GM23338 (cell line): ENCODE data around the gene DPYD. TPM values are rescaled to one million over a fixed set of nuclear protein-coding genes. Genes with fewer than 3 reads are reported as not detected.

Source experiments
- ATAC-seq: fragments of 200-7000 bp; cut with Tn5 transposase; 3 replicates; pipeline ENCODE4 v1.9.1; 2020
- DNase-seq: peaks from one replicate; pipeline ENCODE4 v3.0.0-alpha.2; 2015; ENCODE audit warnings: low spot score
- H2AFZ ChIP-seq: fragments of 200-600 bp; sonication (generic); 2 replicates; pipeline ENCODE4 v1.8.0; 2016; ENCODE audit warnings: antibody characterized with exemption, mild to moderate bottlenecking, moderate library complexity
- H3F3A ChIP-seq: fragments of 200-600 bp; sonication (generic); replicated peaks from 2 replicates; pipeline ENCODE4 v1.8.0; 2017; ENCODE audit warnings: antibody characterized with exemption, mixed run types, low read depth
- H3K27ac ChIP-seq: fragments of 200-600 bp; sonication (generic); 2 replicates; pipeline ENCODE4 v1.6.1; 2016; ENCODE audit warnings: low read depth
- H3K27me3 ChIP-seq: fragments of 200-600 bp; sonication (generic); 2 replicates; pipeline ENCODE4 v1.8.0; 2016; ENCODE audit warnings: mild to moderate bottlenecking, mixed run types, moderate library complexity; ENCODE audit not compliant: insufficient read depth
- H3K36me3 ChIP-seq: fragments of 200-600 bp; sonication (generic); 2 replicates; pipeline ENCODE4 v1.8.0; 2016; ENCODE audit warnings: mild to moderate bottlenecking; ENCODE audit not compliant: insufficient read depth
- H3K4me1 ChIP-seq: fragments of 200-600 bp; sonication (generic); 2 replicates; pipeline ENCODE4 v1.8.0; 2016; ENCODE audit warnings: mild to moderate bottlenecking, moderate library complexity; ENCODE audit not compliant: insufficient read depth
- H3K4me2 ChIP-seq: fragments of 200-600 bp; sonication (generic); 2 replicates; pipeline ENCODE4 v1.7.1; 2017; ENCODE audit warnings: mixed run types
- H3K4me3 ChIP-seq: fragments of 200-600 bp; sonication (generic); 2 replicates; pipeline ENCODE4 v1.6.1; 2016; ENCODE audit warnings: mixed run types
- H3K79me2 ChIP-seq: fragments of 200-600 bp; sonication (generic); replicated peaks from 2 replicates; pipeline ENCODE4 v1.8.0; 2017; ENCODE audit warnings: mild to moderate bottlenecking; ENCODE audit not compliant: insufficient read depth
- H3K9me2 ChIP-seq: fragments of 200-600 bp; sonication (generic); 2 replicates; pipeline ENCODE4 v1.8.0; 2017; ENCODE audit not compliant: insufficient read depth
- H4K20me1 ChIP-seq: fragments of 200-600 bp; sonication (generic); replicated peaks from 2 replicates; pipeline ENCODE4 v1.8.0; 2017; ENCODE audit warnings: mild to moderate bottlenecking; ENCODE audit not compliant: insufficient read depth
- H3K27ac Mint-ChIP-seq: 2 replicates; pipeline ENCODE4 v1.8.0; 2020; ENCODE audit warnings: inconsistent platforms, mild to moderate bottlenecking, moderate library complexity, mixed read lengths
- H3K27me3 Mint-ChIP-seq: 3 replicates; pipeline ENCODE4 v1.8.0; 2022; ENCODE audit warnings: low read depth, mild to moderate bottlenecking, moderate library complexity, mixed read lengths, inconsistent platforms; ENCODE audit not compliant: insufficient read depth, poor library complexity
- H3K36me3 Mint-ChIP-seq: 3 replicates; pipeline ENCODE4 v1.8.0; 2021; ENCODE audit warnings: low read depth, mild to moderate bottlenecking, inconsistent platforms, moderate library complexity, mixed read lengths
- H3K4me1 Mint-ChIP-seq: 3 replicates; pipeline ENCODE4 v1.8.0; 2020; ENCODE audit warnings: mild to moderate bottlenecking, inconsistent platforms, mixed read lengths
- H3K4me3 Mint-ChIP-seq: 3 replicates; pipeline ENCODE4 v1.8.0; 2021; ENCODE audit warnings: moderate library complexity, mild to moderate bottlenecking, inconsistent platforms, mixed read lengths
- H3K9me3 Mint-ChIP-seq: 3 replicates; pipeline ENCODE4 v1.8.0; 2020; ENCODE audit warnings: moderate library complexity, mild to moderate bottlenecking, inconsistent platforms, mixed read lengths
- CREB1 ChIP-seq: fragments of 250-450 bp; sonication (Bioruptor Pico); IDR thresholded peaks from 2 replicates; pipeline ENCODE4 v1.5.0; 2020; ENCODE audit warnings: low read depth, mild to moderate bottlenecking, moderate library complexity
- EZH2 ChIP-seq: fragments of 200-600 bp; sonication (generic); IDR thresholded peaks from one replicate; pipeline ENCODE4 v1.8.0; 2017; ENCODE audit warnings: antibody characterized with exemption, mild to moderate bottlenecking, low read depth; ENCODE audit not compliant: unreplicated experiment
- EZH2phosphoT487 ChIP-seq: fragments of 200-600 bp; sonication (generic); IDR thresholded peaks from one replicate; pipeline ENCODE4 v1.8.1; 2018; ENCODE audit warnings: antibody characterized with exemption; ENCODE audit not compliant: unreplicated experiment
- JUNB ChIP-seq: IDR thresholded peaks from one replicate; pipeline ENCODE4 v1.6.1; 2016; ENCODE audit warnings: antibody characterized with exemption; ENCODE audit not compliant: unreplicated experiment
- NANOG ChIP-seq: IDR thresholded peaks from 2 replicates; pipeline ENCODE4 v1.6.1; 2016; ENCODE audit warnings: antibody characterized with exemption, borderline replicate concordance
- POLR2AphosphoS5 ChIP-seq: IDR thresholded peaks from 2 replicates; pipeline ENCODE4 v1.6.1; 2016; ENCODE audit warnings: antibody characterized with exemption, low read depth
- STAT1 ChIP-seq: IDR thresholded peaks from one replicate; pipeline ENCODE4 v1.6.1; 2016; ENCODE audit warnings: antibody characterized with exemption; ENCODE audit not compliant: unreplicated experiment
- ZNF114 ChIP-seq: fragments of 250-450 bp; sonication (Bioruptor Pico); IDR thresholded peaks from 2 replicates; pipeline ENCODE4 v1.5.0; 2020; ENCODE audit warnings: mild to moderate bottlenecking, moderate library complexity
- ZNF331 ChIP-seq: fragments of 250-450 bp; sonication (Bioruptor Pico); IDR thresholded peaks from 2 replicates; pipeline ENCODE4 v1.5.0; 2020; ENCODE audit warnings: low read depth, mild to moderate bottlenecking, moderate library complexity
- polyA plus RNA-seq: library from polyadenylated mRNA; unstranded; fragments of >200 nt; fragmentation: Nextera tagmentation; extraction: Ambion mirVana; gene quantifications from 2 replicates; pipeline ENCODE4 v1.2.1, GENCODE V29; 2016
- total RNA-seq: library from RNA; depleted of rRNA; stranded (reverse); fragments of >200 nt; shearing (Covaris generic); gene quantifications from 2 replicates; pipeline ENCODE4 v1.2.3, GENCODE V29; 2014
- TF ChIP-seq, protein P1 (sequence below): IDR thresholded peaks from one replicate; pipeline ENCODE4 v1.6.1; 2018; ENCODE audit warnings: antibody characterized with exemption; ENCODE audit not compliant: unreplicated experiment
- TF ChIP-seq, protein P2 (sequence below): fragments of 250-450 bp; sonication (Bioruptor Pico); IDR thresholded peaks from 2 replicates; pipeline ENCODE4 v1.5.0; 2020; ENCODE audit warnings: mild to moderate bottlenecking, moderate library complexity
- TF ChIP-seq, protein P3 (sequence below): IDR thresholded peaks from 2 replicates; pipeline ENCODE4 v1.6.1; 2016; ENCODE audit warnings: antibody characterized with exemption
- TF ChIP-seq, protein P4 (sequence below), 2 experiments: fragments of 200-600 bp in 1 of 2; sonication (generic) in 1 of 2; conservative IDR thresholded peaks; 2 replicates each; pipeline versions ENCODE4 v1.5.1 to v1.6.1; 2016 to 2017; ENCODE audit warnings: antibody characterized with exemption in 2 of 2, low read depth in 2 of 2, mild to moderate bottlenecking in 2 of 2, moderate library complexity in 1 of 2

Gene DPYD
- total and polyA plus RNA-seq, 2 experiments from 2014 or later, result 0.50 to 1.6 TPM

DNA sequence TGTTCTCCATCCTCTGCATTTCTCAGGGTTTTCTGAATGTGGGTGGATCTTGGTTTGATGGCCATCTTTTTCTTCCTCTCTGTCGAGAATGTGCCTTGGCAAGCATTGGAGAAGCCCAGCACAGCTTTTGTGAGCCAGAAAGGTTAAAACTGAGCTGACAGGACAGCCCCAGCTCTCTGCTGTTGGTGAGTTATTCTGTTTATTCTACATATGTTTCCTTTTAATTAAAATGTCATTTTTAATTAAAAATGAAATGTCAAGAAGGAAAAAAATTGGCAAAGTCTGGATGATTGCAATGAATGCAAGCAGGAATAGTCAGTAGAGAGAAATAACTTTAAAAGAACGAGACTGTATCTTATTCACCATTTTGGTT, 873.4 kb downstream of the DPYD start:
- TF ChIP-seq EZH2, result no peak
- TF ChIP-seq JUNB, result no peak
- TF ChIP-seq ZNF114, result no peak
- no peak for TF ChIP-seq CREB1 (CRISPR knock-in tag)
- no peak for TF ChIP-seq ZNF331
- no peak for TF ChIP-seq EZH2phosphoT487
- TF ChIP-seq NANOG, result no peak
- TF ChIP-seq, protein P1, sequence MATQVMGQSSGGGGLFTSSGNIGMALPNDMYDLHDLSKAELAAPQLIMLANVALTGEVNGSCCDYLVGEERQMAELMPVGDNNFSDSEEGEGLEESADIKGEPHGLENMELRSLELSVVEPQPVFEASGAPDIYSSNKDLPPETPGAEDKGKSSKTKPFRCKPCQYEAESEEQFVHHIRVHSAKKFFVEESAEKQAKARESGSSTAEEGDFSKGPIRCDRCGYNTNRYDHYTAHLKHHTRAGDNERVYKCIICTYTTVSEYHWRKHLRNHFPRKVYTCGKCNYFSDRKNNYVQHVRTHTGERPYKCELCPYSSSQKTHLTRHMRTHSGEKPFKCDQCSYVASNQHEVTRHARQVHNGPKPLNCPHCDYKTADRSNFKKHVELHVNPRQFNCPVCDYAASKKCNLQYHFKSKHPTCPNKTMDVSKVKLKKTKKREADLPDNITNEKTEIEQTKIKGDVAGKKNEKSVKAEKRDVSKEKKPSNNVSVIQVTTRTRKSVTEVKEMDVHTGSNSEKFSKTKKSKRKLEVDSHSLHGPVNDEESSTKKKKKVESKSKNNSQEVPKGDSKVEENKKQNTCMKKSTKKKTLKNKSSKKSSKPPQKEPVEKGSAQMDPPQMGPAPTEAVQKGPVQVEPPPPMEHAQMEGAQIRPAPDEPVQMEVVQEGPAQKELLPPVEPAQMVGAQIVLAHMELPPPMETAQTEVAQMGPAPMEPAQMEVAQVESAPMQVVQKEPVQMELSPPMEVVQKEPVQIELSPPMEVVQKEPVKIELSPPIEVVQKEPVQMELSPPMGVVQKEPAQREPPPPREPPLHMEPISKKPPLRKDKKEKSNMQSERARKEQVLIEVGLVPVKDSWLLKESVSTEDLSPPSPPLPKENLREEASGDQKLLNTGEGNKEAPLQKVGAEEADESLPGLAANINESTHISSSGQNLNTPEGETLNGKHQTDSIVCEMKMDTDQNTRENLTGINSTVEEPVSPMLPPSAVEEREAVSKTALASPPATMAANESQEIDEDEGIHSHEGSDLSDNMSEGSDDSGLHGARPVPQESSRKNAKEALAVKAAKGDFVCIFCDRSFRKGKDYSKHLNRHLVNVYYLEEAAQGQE, result no peak
- TF ChIP-seq STAT1, result no peak
- TF ChIP-seq POLR2AphosphoS5, result no peak
- TF ChIP-seq, protein P2, sequence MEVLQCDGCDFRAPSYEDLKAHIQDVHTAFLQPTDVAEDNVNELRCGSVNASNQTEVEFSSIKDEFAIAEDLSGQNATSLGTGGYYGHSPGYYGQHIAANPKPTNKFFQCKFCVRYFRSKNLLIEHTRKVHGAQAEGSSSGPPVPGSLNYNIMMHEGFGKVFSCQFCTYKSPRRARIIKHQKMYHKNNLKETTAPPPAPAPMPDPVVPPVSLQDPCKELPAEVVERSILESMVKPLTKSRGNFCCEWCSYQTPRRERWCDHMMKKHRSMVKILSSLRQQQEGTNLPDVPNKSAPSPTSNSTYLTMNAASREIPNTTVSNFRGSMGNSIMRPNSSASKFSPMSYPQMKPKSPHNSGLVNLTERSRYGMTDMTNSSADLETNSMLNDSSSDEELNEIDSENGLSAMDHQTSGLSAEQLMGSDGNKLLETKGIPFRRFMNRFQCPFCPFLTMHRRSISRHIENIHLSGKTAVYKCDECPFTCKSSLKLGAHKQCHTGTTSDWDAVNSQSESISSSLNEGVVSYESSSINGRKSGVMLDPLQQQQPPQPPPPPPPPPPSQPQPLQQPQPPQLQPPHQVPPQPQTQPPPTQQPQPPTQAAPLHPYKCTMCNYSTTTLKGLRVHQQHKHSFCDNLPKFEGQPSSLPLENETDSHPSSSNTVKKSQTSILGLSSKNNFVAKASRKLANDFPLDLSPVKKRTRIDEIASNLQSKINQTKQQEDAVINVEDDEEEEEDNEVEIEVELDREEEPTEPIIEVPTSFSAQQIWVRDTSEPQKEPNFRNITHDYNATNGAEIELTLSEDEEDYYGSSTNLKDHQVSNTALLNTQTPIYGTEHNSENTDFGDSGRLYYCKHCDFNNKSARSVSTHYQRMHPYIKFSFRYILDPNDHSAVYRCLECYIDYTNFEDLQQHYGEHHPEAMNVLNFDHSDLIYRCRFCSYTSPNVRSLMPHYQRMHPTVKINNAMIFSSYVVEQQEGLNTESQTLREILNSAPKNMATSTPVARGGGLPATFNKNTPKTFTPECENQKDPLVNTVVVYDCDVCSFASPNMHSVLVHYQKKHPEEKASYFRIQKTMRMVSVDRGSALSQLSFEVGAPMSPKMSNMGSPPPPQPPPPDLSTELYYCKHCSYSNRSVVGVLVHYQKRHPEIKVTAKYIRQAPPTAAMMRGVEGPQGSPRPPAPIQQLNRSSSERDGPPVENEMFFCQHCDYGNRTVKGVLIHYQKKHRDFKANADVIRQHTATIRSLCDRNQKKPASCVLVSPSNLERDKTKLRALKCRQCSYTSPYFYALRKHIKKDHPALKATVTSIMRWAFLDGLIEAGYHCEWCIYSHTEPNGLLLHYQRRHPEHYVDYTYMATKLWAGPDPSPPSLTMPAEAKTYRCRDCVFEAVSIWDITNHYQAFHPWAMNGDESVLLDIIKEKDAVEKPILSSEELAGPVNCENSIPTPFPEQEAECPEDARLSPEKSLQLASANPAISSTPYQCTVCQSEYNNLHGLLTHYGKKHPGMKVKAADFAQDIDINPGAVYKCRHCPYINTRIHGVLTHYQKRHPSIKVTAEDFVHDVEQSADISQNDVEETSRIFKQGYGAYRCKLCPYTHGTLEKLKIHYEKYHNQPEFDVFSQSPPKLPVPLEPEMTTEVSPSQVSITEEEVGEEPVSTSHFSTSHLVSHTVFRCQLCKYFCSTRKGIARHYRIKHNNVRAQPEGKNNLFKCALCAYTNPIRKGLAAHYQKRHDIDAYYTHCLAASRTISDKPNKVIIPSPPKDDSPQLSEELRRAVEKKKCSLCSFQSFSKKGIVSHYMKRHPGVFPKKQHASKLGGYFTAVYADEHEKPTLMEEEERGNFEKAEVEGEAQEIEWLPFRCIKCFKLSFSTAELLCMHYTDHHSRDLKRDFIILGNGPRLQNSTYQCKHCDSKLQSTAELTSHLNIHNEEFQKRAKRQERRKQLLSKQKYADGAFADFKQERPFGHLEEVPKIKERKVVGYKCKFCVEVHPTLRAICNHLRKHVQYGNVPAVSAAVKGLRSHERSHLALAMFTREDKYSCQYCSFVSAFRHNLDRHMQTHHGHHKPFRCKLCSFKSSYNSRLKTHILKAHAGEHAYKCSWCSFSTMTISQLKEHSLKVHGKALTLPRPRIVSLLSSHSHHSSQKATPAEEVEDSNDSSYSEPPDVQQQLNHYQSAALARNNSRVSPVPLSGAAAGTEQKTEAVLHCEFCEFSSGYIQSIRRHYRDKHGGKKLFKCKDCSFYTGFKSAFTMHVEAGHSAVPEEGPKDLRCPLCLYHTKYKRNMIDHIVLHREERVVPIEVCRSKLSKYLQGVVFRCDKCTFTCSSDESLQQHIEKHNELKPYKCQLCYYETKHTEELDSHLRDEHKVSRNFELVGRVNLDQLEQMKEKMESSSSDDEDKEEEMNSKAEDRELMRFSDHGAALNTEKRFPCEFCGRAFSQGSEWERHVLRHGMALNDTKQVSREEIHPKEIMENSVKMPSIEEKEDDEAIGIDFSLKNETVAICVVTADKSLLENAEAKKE (CRISPR knock-in tag), result no peak
- TF ChIP-seq, protein P3, sequence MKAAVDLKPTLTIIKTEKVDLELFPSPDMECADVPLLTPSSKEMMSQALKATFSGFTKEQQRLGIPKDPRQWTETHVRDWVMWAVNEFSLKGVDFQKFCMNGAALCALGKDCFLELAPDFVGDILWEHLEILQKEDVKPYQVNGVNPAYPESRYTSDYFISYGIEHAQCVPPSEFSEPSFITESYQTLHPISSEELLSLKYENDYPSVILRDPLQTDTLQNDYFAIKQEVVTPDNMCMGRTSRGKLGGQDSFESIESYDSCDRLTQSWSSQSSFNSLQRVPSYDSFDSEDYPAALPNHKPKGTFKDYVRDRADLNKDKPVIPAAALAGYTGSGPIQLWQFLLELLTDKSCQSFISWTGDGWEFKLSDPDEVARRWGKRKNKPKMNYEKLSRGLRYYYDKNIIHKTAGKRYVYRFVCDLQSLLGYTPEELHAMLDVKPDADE, result no peak
- TF ChIP-seq, protein P4, sequence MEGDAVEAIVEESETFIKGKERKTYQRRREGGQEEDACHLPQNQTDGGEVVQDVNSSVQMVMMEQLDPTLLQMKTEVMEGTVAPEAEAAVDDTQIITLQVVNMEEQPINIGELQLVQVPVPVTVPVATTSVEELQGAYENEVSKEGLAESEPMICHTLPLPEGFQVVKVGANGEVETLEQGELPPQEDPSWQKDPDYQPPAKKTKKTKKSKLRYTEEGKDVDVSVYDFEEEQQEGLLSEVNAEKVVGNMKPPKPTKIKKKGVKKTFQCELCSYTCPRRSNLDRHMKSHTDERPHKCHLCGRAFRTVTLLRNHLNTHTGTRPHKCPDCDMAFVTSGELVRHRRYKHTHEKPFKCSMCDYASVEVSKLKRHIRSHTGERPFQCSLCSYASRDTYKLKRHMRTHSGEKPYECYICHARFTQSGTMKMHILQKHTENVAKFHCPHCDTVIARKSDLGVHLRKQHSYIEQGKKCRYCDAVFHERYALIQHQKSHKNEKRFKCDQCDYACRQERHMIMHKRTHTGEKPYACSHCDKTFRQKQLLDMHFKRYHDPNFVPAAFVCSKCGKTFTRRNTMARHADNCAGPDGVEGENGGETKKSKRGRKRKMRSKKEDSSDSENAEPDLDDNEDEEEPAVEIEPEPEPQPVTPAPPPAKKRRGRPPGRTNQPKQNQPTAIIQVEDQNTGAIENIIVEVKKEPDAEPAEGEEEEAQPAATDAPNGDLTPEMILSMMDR (conservative IDR thresholded peaks at IDR 0.05; ENCODE audit: low read depth in 2 of 2), result no peak
- no peak overlapping the region for H3K27ac Mint-ChIP-seq
- Histone ChIP-seq H3K9me2 (peaks cover 6% of the 10 kb centered on the region), H4K20me1 (no peaks in the 10 kb centered on the region), H3K27ac (no peak overlapping the region), H3K79me2 (no peaks in the 10 kb centered on the region), H3K27me3 (no peaks in the 10 kb centered on the region), H3K36me3 (no peaks in the 10 kb centered on the region), H3F3A (no peaks in the 10 kb centered on the region), H3K4me1 (peaks cover 4% of the 10 kb centered on the region), H3K4me3 (no peak overlapping the region), H3K4me2 (no peak overlapping the region), H2AFZ (no peak overlapping the region)
- H3K4me1 Mint-ChIP-seq, result peaks cover 5% of the 10 kb centered on the region; the same call in 1 of the 3 replicates
- no peak for DNase-seq
- no peaks in the 10 kb centered on the region; the same call in 2 of the 3 replicates for H3K9me3 Mint-ChIP-seq
- ATAC-seq, result no peak
- H3K4me3 Mint-ChIP-seq, result no peak overlapping the region
- H3K36me3 Mint-ChIP-seq, result no peaks in the 10 kb centered on the region
- H3K27me3 Mint-ChIP-seq, result no peaks in the 10 kb centered on the region
